Measurements from ENCODE around the gene LYSMD2.

- no peak for TF ChIP-seq CTCF (IDR thresholded peaks at IDR 0.05; ENCODE audit: low read depth, low read length, poor library complexity, severe bottlenecking)
- TF ChIP-seq EZH2phosphoT487 (IDR thresholded peaks at IDR 0.05; ENCODE audit: borderline replicate concordance, low read length) = no peak
These were observed 43.2 kb upstream of the LYSMD2 start for GRCh38 chr15:51780636-51781035.

Measured in DOHH2 (cell line).